HL-60 (cell line): ENCODE results near the gene OR7D2.

Source experiments
- DNase-seq, 2 experiments: peaks; one replicate each; pipeline ENCODE4 v3.0.0-alpha.2; 2010 to 2020; ENCODE audit warnings: low read depth in 1 of 2, low spot score in 1 of 2
- H3K27ac ChIP-seq: fragments of 250-450 bp; sonication (Bioruptor Pico); replicated peaks from 2 replicates; pipeline ENCODE4 v1.5.1; 2020; ENCODE audit warnings: mild to moderate bottlenecking, moderate library complexity
- H3K27me3 ChIP-seq: fragments of 250-450 bp; sonication (Bioruptor Pico); 2 replicates; pipeline ENCODE4 v1.5.1; 2021; ENCODE audit warnings: mild to moderate bottlenecking, moderate library complexity; ENCODE audit not compliant: insufficient read depth, poor library complexity, severe bottlenecking
- H3K4me3 ChIP-seq: replicated peaks from 2 replicates; pipeline ENCODE4 v1.5.1; 2011; ENCODE audit warnings: mild to moderate bottlenecking, control low read depth, low read length; ENCODE audit not compliant: insufficient read depth
- GABPA ChIP-seq: IDR thresholded peaks from 2 replicates; pipeline ENCODE4 v1.6.1; 2012; ENCODE audit warnings: low read depth
- POLR2AphosphoS5 ChIP-seq: IDR thresholded peaks from 2 replicates; pipeline ENCODE4 v1.6.1; 2012; ENCODE audit warnings: low read depth
- SPI1 ChIP-seq: IDR thresholded peaks from 2 replicates; pipeline ENCODE4 v1.6.1; 2012; ENCODE audit warnings: low read depth, mild to moderate bottlenecking, borderline replicate concordance
- TF ChIP-seq, protein P1 (sequence below): IDR thresholded peaks from one replicate; pipeline ENCODE4 v1.5.1; 2011; ENCODE audit warnings: low read length, control low read depth, inconsistent platforms; ENCODE audit not compliant: insufficient read depth
- TF ChIP-seq, protein P2 (sequence below): IDR thresholded peaks from 2 replicates; pipeline ENCODE4 v1.6.1; 2012; ENCODE audit warnings: low read depth; ENCODE audit not compliant: insufficient replicate concordance

OR7D2 gene

DNA sequence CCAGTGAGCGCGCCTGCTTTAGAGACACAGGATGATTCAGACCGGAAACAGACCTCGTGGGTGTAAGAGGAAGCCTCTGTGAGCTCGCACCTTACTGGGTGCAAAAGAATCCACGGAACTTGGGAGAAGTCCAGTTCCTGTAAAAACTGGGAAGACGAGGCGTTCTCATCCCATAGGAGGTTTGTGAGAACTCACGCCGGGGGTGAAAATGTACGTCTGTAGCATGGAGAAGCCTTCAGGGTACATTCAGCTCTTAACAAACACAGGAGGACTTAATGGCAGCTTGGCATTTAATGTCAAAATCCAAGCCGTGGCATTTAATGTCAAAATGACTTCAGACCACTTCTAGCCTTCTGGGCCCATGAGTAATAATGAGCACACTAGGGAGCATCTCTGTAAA is 17.4 kb upstream of the OR7D2 start:
- TF ChIP-seq, protein P1, sequence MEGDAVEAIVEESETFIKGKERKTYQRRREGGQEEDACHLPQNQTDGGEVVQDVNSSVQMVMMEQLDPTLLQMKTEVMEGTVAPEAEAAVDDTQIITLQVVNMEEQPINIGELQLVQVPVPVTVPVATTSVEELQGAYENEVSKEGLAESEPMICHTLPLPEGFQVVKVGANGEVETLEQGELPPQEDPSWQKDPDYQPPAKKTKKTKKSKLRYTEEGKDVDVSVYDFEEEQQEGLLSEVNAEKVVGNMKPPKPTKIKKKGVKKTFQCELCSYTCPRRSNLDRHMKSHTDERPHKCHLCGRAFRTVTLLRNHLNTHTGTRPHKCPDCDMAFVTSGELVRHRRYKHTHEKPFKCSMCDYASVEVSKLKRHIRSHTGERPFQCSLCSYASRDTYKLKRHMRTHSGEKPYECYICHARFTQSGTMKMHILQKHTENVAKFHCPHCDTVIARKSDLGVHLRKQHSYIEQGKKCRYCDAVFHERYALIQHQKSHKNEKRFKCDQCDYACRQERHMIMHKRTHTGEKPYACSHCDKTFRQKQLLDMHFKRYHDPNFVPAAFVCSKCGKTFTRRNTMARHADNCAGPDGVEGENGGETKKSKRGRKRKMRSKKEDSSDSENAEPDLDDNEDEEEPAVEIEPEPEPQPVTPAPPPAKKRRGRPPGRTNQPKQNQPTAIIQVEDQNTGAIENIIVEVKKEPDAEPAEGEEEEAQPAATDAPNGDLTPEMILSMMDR = no peak
- TF ChIP-seq POLR2AphosphoS5 (no peak), SPI1 (no peak), GABPA (no peak)
- TF ChIP-seq, protein P2, sequence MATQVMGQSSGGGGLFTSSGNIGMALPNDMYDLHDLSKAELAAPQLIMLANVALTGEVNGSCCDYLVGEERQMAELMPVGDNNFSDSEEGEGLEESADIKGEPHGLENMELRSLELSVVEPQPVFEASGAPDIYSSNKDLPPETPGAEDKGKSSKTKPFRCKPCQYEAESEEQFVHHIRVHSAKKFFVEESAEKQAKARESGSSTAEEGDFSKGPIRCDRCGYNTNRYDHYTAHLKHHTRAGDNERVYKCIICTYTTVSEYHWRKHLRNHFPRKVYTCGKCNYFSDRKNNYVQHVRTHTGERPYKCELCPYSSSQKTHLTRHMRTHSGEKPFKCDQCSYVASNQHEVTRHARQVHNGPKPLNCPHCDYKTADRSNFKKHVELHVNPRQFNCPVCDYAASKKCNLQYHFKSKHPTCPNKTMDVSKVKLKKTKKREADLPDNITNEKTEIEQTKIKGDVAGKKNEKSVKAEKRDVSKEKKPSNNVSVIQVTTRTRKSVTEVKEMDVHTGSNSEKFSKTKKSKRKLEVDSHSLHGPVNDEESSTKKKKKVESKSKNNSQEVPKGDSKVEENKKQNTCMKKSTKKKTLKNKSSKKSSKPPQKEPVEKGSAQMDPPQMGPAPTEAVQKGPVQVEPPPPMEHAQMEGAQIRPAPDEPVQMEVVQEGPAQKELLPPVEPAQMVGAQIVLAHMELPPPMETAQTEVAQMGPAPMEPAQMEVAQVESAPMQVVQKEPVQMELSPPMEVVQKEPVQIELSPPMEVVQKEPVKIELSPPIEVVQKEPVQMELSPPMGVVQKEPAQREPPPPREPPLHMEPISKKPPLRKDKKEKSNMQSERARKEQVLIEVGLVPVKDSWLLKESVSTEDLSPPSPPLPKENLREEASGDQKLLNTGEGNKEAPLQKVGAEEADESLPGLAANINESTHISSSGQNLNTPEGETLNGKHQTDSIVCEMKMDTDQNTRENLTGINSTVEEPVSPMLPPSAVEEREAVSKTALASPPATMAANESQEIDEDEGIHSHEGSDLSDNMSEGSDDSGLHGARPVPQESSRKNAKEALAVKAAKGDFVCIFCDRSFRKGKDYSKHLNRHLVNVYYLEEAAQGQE = no peak

DNA sequence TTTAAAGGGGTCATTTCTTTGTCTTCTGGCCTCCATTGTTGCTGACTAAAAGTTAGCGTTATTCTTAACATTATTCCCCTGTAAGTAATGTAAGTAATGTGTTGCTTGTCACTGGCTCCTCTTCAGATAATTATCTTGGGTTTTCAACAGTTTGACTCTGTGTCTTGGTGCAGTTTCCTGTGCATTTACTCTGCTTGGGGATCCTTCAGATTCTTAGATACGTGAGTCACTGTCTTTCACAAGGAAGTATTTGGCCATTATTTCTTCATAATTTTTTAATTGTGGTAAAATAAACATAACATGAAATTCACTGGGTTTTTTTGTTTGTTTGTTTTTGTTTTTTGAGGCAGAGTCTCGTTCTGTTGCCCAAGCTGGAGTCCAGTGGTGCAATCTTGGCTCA is 13.5 kb upstream of the OR7D2 start:
- TF ChIP-seq, protein P1 = no peak
- TF ChIP-seq, protein P2 = no peak
- TF ChIP-seq POLR2AphosphoS5 (no peak), SPI1 (no peak), GABPA (no peak)
- Histone ChIP-seq H3K27me3 (no peaks in the 10 kb centered on the region), H3K4me3 (no peak overlapping the region), H3K27ac (no peak overlapping the region)
- no peak for DNase-seq

More for the DNA sequence above, 17.4 kb upstream of the OR7D2 start:
- Histone ChIP-seq H3K27ac (no peak overlapping the region), H3K4me3 (no peak overlapping the region), H3K27me3 (no peaks in the 10 kb centered on the region)
- DNase-seq = no peak

DNA sequence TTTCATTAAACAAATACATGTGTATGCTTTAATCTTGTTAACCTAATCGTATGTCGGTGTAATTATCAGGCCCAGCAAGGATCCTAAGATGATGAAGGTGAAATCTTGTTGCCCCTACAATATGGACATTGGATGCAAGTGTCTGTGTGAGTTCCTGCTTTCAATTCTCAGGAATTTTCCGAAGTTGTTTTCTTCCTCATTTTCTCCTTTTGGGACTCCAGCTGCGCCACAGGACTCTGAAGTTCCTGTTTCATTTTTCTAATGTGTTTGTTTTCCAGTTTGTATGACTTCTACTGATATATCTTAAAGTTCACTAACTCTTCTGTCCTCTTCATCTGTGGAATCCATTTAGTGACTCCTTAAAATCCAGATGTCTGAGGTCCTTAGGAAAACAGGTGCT is 11.9 kb upstream of the OR7D2 start:
- Histone ChIP-seq H3K4me3 (no peak overlapping the region), H3K27ac (no peak overlapping the region), H3K27me3 (no peaks in the 10 kb centered on the region)
- DNase-seq = no peak
- TF ChIP-seq, protein P2 = no peak
- TF ChIP-seq POLR2AphosphoS5 (no peak), GABPA (no peak), SPI1 (no peak)
- TF ChIP-seq, protein P1 = no peak
